NCI-H187 treated with DMSO at 0.1 percent for 48 hours (cell line): ENCODE results near the gene BPIFB6.

Experiments used
- DNase-seq: peaks from one replicate; lab custom pipeline; 2025; lab: John Stamatoyannopoulos, UW

Gene BPIFB6

GRCh38 chr20:33063271-33063670 lies 31.8 kb downstream of the BPIFB6 start:
- no peak for DNase-seq

DNA sequence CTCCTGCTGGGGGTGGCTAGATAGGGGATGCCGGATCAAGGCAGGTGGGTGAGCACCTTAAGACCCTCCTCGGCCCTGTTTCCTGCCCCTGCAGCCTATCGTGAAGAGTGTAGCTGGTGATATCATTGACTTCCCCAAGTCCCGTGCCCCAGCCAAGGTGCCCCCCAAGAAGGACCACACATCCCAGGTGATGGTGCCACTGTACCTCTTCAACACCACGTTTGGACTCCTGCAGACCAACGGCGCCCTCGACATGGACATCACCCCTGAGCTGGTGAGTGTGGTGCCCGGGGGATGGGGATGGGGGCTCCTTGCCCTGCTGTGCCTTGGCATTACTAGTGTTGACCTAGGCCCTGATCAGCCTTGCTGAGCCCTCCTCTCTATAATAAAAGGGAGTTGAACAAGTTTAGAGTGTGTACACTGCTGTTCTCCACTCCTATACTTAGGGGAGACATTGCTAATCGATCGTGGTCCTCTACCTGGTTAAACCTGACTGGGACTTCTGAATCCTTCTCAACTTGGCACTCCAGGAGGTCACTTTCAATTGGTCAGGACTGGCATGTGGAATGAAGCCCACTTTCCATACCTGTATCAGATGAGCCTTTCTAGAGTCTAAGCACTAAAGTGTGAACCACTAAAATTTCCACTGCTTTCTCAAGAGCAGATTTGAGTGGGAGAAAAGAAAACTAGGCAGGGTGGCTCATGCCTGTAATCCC lies 33.3 kb downstream of the BPIFB6 start:
- DNase-seq, result no peak

DNA sequence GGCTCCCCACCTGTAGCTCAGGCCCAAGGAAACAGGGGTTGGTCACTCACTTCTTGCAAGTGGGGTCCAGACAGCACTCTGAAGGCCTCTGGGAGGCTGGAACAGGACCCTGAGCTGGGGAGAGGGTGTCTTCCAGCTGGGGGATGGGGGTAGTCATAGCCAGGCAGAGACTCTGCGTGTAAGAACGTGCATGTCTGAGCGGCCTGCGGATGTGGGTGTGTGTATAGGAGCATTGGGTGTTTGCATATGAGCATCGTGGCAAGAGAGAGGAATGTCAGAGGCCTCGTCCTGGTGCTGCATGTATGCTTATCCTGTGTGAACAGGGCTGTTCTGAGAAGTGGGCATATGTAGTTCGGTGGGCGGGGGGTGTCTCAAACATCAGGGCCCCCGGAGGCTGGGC lies 34.3 kb downstream of the BPIFB6 start:
- DNase-seq, result no peak

GRCh38 chr20:33067806-33068205 lies 36.4 kb downstream of the BPIFB6 start:
- DNase-seq, result no peak

- no peak for DNase-seq
Measured at GRCh38 chr20:33068251-33068939, 36.9 kb downstream of the BPIFB6 start.

GRCh38 chr20:33069673-33070072 lies 38.2 kb downstream of the BPIFB6 start:
- no peak for DNase-seq

- no peak for DNase-seq
Measured at GRCh38 chr20:33070111-33071053, 38.9 kb downstream of the BPIFB6 start.

DNA sequence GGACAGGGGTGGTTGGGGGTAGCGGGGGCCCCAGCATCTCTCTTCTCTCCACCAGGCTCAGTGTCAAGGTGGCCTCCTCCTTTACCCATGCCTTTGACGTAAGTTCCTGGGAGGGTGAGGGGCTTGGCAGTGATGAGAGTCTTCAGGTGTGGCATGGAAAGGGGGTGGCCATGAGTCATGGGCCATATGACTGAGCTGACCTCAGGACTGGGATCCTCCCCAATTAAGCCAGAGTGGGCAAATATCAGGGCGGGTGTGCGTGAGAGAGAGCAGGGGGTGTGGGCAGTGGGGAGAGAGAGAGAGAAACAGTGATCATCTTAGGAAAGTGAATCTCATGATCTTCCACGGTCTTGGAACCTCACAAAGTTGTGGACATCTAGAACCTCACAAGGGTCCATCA lies 39.8 kb downstream of the BPIFB6 start:
- no peak for DNase-seq

DNA sequence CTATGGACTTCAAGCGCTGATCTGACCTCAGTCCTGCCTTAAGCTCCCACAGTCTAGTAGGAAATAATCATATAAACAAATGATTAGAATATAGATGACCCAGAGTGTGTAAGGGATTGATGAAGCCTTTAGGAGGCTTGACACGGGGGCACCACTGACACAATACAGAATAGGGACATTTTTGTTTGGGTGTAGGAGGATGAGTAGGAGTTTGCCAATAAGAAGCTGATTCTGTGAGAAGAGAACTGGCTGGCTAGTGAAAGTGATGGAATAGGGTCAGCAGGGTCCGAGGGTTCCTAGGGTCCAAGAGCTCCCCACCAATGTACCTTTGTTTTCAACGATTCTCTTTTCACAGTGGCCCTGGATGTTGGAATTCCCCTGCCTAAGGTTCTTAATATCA lies 40.9 kb downstream of the BPIFB6 start:
- DNase-seq, result no peak

DNA sequence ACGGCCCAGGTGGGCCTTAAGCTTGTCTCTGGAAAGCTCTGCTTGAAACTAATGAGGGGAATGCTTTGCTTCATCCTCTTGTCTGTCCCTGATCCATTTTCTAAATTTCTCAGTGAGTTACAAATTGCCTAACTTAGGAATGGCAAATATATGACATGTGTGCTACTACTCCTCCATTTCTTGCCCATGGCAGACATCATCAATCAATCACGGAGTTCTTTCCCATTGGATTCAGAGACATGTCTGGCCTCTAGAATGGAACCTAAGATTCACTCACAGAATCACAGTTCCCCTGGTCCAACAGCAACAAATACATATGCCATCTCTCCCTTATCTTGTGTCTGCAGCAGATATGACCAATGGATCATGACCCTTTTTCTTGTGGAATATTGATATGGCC lies 41.4 kb downstream of the BPIFB6 start:
- DNase-seq, result no peak

GRCh38 chr20:33074675-33075074 lies 43.2 kb downstream of the BPIFB6 start:
- DNase-seq, result no peak

DNA sequence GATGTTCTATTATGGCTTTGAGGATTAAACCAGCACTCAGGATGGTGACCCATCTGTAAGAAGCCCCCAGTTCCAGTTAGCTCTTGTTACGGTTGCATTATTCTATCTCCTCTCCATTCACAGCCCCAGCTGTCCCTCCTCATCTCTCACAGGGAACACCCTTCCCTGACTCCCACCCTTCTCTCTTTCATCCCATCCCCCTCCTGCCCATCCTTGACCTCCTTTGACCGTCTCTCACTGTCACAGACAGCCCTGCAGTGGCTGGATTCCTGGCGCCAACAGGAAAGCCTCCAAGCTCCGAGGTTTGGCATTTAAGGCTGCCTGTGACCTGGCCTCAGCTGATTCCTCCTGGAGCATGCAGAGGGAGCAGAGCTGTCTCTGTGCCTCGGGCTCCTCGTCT lies 43.8 kb downstream of the BPIFB6 start:
- DNase-seq, result no peak

DNA sequence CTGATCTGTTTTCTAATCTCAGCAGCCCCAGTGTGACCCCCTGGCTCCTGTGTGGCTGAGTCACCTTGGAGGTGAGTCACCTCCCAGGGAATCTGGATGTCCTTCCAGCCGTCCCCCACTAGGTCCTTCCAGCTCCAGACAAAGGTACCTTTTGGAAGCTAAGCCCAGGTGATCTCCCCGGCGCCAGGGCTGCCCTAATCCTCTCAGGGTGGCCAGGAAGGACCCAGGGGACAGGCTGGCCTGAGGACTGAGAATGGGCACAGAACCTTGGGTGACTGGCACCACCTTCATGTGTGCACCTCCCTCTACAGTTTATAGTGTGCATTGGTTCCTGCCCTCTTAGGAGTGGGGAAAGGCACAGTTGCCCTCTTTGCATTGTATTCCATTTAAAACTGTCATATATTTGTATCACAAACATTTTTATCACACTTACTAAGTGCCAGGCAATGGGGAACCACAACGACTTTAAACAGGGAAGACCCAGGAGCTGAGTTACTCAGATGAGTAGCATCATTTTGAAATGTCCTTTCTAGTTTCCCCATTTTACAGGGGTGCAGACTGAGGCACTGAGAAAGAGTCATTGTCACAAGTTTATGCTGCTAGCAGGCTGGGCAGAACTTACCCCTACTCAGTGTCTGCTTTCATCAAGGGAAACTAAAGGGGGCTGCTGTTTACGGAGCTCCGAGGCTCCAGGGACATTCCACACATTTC lies 45.4 kb downstream of the BPIFB6 start:
- no peak for DNase-seq

DNA sequence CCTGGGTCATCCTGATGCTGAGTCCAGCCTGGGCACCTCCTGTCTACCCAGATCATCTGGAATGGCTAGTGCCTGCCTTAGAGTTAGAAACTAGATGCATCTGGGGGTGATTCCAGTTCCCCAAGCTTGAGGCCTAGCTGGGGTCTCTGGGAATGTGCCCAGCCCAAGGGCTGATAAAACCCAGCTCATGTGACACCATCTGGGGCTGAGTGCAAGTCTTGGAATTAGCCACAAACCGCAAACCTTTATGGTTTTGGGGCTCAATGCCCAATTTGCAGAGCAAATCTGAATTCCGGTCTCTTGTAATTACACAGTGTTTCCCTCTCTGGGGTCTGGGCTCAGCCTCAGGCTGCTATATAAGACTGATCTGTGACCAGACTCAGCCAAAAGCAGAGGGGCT lies 47.8 kb downstream of the BPIFB6 start, which contains the start of gene BPIFB4:
TSS of gene BPIFB4 (plus strand) at position 385 of the 400 bp plus-strand sequence. CDS start 1,884 bp downstream, outside the sequence.
- DNase-seq, result no peak

GRCh38 chr20:33081411-33082154 lies 50.1 kb downstream of the BPIFB6 start:
- no peak for DNase-seq

GRCh38 chr20:33082546-33082945 lies 51.1 kb downstream of the BPIFB6 start:
- no peak for DNase-seq

- DNase-seq, result no peak
Measured at GRCh38 chr20:33083544-33084340, 52.3 kb downstream of the BPIFB6 start.

- DNase-seq, result no peak
Measured at GRCh38 chr20:33084722-33085121, 53.3 kb downstream of the BPIFB6 start.

- no peak for DNase-seq
Measured at GRCh38 chr20:33086052-33086722, 54.7 kb downstream of the BPIFB6 start.

DNA sequence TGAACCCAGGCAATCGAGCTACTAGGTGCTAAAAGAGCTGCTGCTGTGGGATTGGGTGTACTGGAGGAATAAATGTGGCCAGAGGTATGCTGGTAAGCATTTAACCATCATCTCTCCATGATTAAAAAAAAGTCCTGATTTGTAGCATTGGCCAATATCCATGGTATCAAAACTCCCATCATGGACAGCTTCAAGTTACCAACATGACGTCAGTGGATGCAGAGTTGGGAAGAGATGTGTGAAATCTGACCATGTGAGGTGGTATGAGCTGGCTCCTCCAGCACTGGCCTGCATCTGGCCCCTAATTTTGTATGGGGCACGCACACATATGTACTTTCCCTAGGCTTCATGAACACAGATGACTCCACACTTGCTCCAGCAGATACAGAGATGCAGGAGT lies 59.7 kb downstream of the BPIFB6 start:
- DNase-seq, result no peak
